LNCaP clone FGC (cell line): Measurements from ENCODE around the gene ZNF555.

Experiments used
- DNase-seq: peaks from one replicate; pipeline ENCODE4 v3.0.0-alpha.2; 2011; ENCODE audit warnings: low read depth
- H3K4me3 ChIP-seq: 2 replicates; pipeline ENCODE4 v1.5.1; 2011; ENCODE audit warnings: mild to moderate bottlenecking, low read depth, low read length, control low read depth
- CTCF ChIP-seq: IDR thresholded peaks from 2 replicates; pipeline ENCODE4 v1.5.1; 2012; ENCODE audit warnings: mild to moderate bottlenecking; ENCODE audit not compliant: control insufficient read depth, insufficient read depth; ENCODE audit errors: extremely low read depth

Gene ZNF555

DNA sequence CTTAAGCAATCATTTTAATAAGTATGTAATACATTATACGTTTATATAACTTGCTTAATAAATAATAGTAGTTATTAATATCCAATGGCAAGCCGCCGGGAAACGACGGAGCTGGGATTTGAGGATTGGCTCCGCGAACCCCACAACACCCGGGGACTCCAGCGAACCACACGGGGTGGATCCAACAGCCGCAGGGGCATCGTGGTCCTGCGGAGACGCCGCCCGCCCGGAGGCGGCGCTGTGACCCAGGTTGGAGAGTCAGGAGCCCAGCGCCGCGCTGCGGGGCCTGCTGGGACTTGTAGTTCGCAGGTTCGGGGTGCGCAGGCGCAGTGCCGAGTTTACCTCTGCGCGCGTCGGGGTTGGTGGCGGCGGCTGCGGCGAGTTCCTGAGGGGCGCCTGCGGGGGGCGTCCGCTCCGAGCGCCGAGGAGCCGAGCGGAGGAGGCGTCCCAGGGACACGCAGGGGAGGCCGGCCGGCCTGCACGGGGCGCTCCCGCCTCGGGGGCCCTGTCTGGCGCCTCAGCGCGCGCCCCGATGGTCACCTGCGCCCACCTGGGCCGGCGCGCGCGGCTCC, 21.6 kb upstream of the ZNF555 start, which contains the start of gene ZNF554:
TSS of gene ZNF554 (plus strand) at position 329 of the 572 bp plus-strand sequence. CDS start at position 533, 204 bp downstream.
- peak; percentile 80 for DNase-seq
- peak; percentile 94 for TF ChIP-seq CTCF
- H3K4me3 ChIP-seq, result peak within 1 kb of the TSS; percentile 82

DNA sequence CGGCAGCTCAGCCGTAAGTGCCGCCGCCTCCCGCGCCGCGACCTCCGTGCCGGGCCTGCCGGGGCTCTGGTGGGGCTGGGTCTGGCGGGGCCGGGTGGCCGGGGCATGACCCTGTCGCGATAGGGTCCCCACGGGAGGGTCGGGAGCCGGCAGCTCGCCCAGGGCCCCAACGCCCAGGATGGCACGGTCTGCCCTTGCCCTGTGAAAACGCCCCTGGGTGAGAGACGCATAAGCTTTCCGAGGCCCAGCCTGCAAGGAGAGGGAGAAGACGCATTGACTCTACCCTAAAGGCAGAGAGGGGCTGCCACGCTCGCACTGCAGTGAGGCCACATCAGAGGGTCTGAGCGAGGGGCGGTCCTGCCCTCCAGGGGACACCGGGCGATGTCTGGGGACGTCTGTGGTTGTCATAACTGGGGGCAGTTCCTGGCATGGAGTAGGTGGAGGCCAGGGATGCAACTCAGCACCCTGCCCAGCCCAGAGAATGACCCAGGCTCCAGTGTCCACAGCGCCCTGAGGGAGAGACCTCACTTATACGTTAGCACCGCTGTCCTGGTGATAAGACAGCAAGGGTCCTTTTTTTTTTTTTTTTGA, 21.1 kb upstream of the ZNF555 start:
- no peak for DNase-seq
- TF ChIP-seq CTCF, result no peak
- H3K4me3 ChIP-seq, result peak overlapping the region; percentile 82

DNA sequence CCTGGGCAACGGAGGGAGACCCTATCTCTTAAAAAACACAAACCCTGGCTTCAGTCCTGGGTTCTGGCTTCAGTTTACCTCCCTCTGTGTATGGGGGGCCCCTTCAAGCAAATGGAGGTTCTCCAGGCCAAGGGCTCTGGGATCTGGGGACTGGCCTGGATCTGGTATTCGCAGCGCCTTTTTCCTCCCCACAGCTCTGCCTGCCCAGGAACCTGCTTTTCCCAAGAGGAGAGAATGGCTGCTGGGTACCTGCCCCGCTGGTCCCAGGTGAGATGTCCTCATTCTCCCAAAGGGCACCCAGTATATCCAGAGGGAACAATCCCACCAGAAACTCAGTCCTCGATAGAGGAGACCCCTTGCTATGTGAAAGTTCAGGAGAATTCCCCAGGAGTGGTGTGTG, 18.4 kb upstream of the ZNF555 start:
- H3K4me3 ChIP-seq, result no peak overlapping the region
- no peak for TF ChIP-seq CTCF
- DNase-seq, result no peak

DNA sequence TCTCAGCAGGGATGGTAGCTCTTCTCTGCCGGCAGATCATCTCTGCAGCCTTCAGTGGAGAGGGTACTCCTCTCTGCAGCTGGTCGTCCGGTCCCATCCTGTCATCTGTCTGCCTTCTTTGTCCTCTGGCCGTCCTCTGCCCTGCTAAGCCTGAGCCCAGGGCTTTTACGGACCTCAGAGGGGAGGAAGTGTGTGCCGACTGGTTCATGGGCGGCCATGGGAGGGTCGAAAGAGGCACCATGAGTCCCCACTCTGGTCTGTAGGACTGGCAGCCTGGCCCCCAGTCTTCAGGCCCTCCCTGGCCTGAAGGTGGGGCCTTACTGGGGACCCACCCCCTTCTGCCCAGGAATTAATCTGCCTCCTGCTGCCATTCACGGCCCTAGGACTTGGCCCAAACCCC, 17.6 kb upstream of the ZNF555 start:
- no peak for TF ChIP-seq CTCF
- no peak overlapping the region for H3K4me3 ChIP-seq
- DNase-seq, result no peak

DNA sequence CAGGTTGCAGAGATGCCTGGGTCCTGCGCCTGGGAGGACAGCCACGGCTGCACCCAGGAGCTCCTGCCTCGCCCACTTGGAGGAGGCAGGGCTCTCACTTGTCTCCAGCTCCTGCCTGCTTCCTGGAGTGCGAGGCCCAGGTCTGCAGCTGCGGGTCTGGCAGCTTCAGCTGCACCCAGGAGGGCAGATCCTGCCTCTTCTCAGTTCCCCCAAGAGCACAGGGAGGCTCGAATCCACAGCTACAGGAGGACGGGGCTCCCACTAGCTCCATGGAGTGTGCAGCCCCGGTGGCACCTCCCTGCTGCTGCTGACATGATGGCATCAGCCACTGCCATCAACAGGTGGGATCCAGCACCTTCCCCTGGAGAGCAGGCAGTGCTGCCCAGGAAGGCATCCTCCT, 17.1 kb upstream of the ZNF555 start:
- no peak for DNase-seq

DNA sequence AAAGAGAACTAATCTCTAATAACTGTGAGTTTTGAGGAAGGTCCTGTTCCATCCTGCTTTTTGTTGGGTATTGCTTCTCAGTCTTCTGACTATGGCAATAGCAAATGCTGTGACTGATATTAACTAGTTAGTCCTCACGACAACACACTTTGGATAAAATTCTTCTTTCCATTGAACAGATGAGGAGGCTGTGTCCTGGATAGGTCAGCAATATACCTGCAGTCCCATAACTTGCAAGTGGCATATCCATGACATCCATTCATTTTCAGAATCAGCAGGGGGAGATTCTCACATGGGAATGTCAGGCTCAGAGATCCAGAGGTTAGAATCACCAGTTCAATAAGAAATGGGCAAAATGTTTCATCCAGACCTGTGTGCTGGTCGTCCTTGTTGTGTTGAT, 14.3 kb upstream of the ZNF555 start:
- TF ChIP-seq CTCF, result no peak
- H3K4me3 ChIP-seq, result no peak overlapping the region
- no peak for DNase-seq

More for the DNA sequence above, 17.1 kb upstream of the ZNF555 start:
- no peak overlapping the region for H3K4me3 ChIP-seq
- no peak for TF ChIP-seq CTCF
